ENCODE data around the gene TGFB3.

DNA sequence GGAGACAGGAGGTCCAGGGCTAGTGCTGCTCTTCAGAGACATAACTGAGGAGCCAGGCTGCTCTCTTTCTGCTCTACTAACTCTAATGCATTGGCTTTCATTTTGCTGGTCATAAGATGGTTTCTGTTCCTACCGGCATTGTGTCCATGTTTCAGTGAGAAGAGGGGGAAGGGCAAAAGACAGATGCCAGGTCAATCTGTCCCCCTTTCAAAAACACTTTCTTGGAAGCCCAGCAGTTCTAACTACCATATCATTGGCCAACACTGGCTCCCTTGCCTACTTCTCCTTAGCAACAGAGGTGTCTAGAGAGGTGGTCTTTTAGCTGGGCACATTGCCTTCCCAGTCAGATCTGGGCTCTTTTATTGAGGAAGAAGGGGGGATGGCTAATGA is 63.9 kb downstream of the TGFB3 start:
- TF ChIP-seq GATA3 (IDR thresholded peaks at IDR 0.05; ENCODE audit: low read depth, low read length) (no peak), GATA2 (IDR thresholded peaks at IDR 0.05; ENCODE audit: low read depth, low read length) (no peak)
